OCI-LY3 (cell line): Measurements from ENCODE around the gene HOXA5.

Source experiments
- H2AFZ ChIP-seq: fragments of 200-600, 300-600 bp; shearing (Covaris generic); 2 replicates; pipeline ENCODE4 v1.6.0; 2014; ENCODE audit warnings: antibody characterized with exemption, low read depth, low read length
- H3K27ac ChIP-seq: fragments of 200-600, 300-600 bp; sonication (generic); 2 replicates; pipeline ENCODE4 v1.5.1; 2014; ENCODE audit warnings: mild to moderate bottlenecking, low read length, moderate library complexity, mixed read lengths
- H3K27me3 ChIP-seq: fragments of 200-600, 300-600 bp; sonication (generic); 2 replicates; pipeline ENCODE4 v1.6.1; 2014; ENCODE audit warnings: low read depth, low read length, mixed read lengths
- H3K36me3 ChIP-seq: fragments of 200-600, 300-600 bp; sonication (generic); replicated peaks from 2 replicates; pipeline ENCODE3; 2014; ENCODE audit warnings: low read depth, low read length, mixed read lengths
- H3K4me1 ChIP-seq: fragments of 300-600, 200-600 bp; sonication (generic); 2 replicates; pipeline ENCODE4 v1.6.1; 2014; ENCODE audit warnings: low read length, mixed read lengths
- H3K4me2 ChIP-seq: fragments of 200-600, 300-600 bp; sonication (generic); 2 replicates; pipeline ENCODE4 v1.6.1; 2014; ENCODE audit warnings: low read length, mixed read lengths
- H3K4me3 ChIP-seq: fragments of 300-600, 200-600 bp; sonication (generic); 2 replicates; pipeline ENCODE4 v1.5.1; 2014; ENCODE audit warnings: antibody characterized with exemption, mild to moderate bottlenecking, low read length, moderate library complexity
- H3K79me2 ChIP-seq: fragments of 300-600, 200-600 bp; shearing (Covaris generic); 2 replicates; pipeline ENCODE4 v1.6.1; 2014; ENCODE audit warnings: mild to moderate bottlenecking, low read length, mixed read lengths
- H3K9ac ChIP-seq: fragments of 300-600, 200-600 bp; shearing (Covaris generic); 2 replicates; pipeline ENCODE4 v1.6.0; 2014; ENCODE audit warnings: mild to moderate bottlenecking, low read length, moderate library complexity
- H3K9me3 ChIP-seq: fragments of 200-600, 300-600 bp; shearing (Covaris generic); 2 replicates; pipeline ENCODE4 v1.6.1; 2014; ENCODE audit warnings: low read length, mixed read lengths; ENCODE audit not compliant: insufficient read depth
- H4K20me1 ChIP-seq: fragments of 200-600, 300-600 bp; sonication (generic); 2 replicates; pipeline ENCODE4 v1.6.1; 2016; ENCODE audit warnings: low read length, mixed read lengths; ENCODE audit not compliant: insufficient read depth
- CTCF ChIP-seq: fragments of 200-600, 300-600 bp; sonication (generic); IDR thresholded peaks from 2 replicates; pipeline ENCODE4 v1.5.1; 2014; ENCODE audit warnings: antibody characterized with exemption, low read length, low read depth
- EZH2phosphoT487 ChIP-seq: fragments of 200-600 bp; shearing (Covaris generic); IDR thresholded peaks from 2 replicates; pipeline ENCODE4 v1.6.1; 2018; ENCODE audit warnings: antibody characterized with exemption, mixed run types, low read depth

The HOXA5 gene

GRCh38 chr7:27172823-27173510, 29.5 kb upstream of the HOXA5 start:
- Histone ChIP-seq H3K4me2 (no peak overlapping the region), H3K27ac (no peak overlapping the region), H3K4me1 (no peaks in the 10 kb centered on the region), H3K9me3 (no peaks in the 10 kb centered on the region), H3K27me3 (no peaks in the 10 kb centered on the region), H3K4me3 (no peak overlapping the region), H2AFZ (no peak overlapping the region), H4K20me1 (no peaks in the 10 kb centered on the region), H3K36me3 (no peaks in the 10 kb centered on the region), H3K9ac (no peak overlapping the region), H3K79me2 (no peaks in the 10 kb centered on the region)
- TF ChIP-seq CTCF (no peak), EZH2phosphoT487 (no peak)

GRCh38 chr7:27172315-27172774, 28.9 kb upstream of the HOXA5 start:
- no peak for TF ChIP-seq CTCF
- no peak for TF ChIP-seq EZH2phosphoT487
- Histone ChIP-seq H2AFZ (no peak overlapping the region), H3K36me3 (no peaks in the 10 kb centered on the region), H3K27me3 (no peaks in the 10 kb centered on the region), H3K9ac (no peak overlapping the region), H3K27ac (no peak overlapping the region), H3K4me2 (no peak overlapping the region), H3K79me2 (no peaks in the 10 kb centered on the region), H3K4me3 (no peak overlapping the region), H4K20me1 (no peaks in the 10 kb centered on the region), H3K9me3 (no peaks in the 10 kb centered on the region), H3K4me1 (no peaks in the 10 kb centered on the region)

GRCh38 chr7:27171637-27172314, 28.3 kb upstream of the HOXA5 start:
- Histone ChIP-seq H3K27me3 (no peaks in the 10 kb centered on the region), H3K9me3 (no peaks in the 10 kb centered on the region), H3K27ac (no peak overlapping the region), H3K4me1 (no peaks in the 10 kb centered on the region), H3K4me2 (no peak overlapping the region), H3K79me2 (no peaks in the 10 kb centered on the region), H3K36me3 (no peaks in the 10 kb centered on the region), H4K20me1 (no peaks in the 10 kb centered on the region), H2AFZ (no peak overlapping the region), H3K4me3 (no peak overlapping the region), H3K9ac (no peak overlapping the region)
- no peak for TF ChIP-seq CTCF
- no peak for TF ChIP-seq EZH2phosphoT487

- Histone ChIP-seq H2AFZ (no peak overlapping the region), H3K4me1 (no peaks in the 10 kb centered on the region), H3K9me3 (no peaks in the 10 kb centered on the region), H3K27ac (no peak overlapping the region), H3K36me3 (no peaks in the 10 kb centered on the region), H4K20me1 (no peaks in the 10 kb centered on the region), H3K4me3 (no peak overlapping the region), H3K4me2 (no peak overlapping the region), H3K9ac (no peak overlapping the region), H3K27me3 (no peaks in the 10 kb centered on the region), H3K79me2 (no peaks in the 10 kb centered on the region)
- TF ChIP-seq EZH2phosphoT487 (no peak), CTCF (no peak)
Measured at GRCh38 chr7:27171325-27171636, 27.8 kb upstream of the HOXA5 start.
